Measurements from ENCODE around the gene CELF4. TPM values are rescaled to one million over a fixed set of nuclear protein-coding genes. Genes with fewer than 3 reads are reported as not detected.

The CELF4 gene
- total and polyA plus RNA-seq, 2 donors = 0.79 TPM

GRCh38 chr18:37414816-37415215 lies 150.8 kb downstream of the CELF4 start:
- WGBS = 98% methylated on average over 1 of the region's 1 CpG

GRCh38 chr18:37412829-37413228 lies 152.8 kb downstream of the CELF4 start:
- Histone ChIP-seq H3K4me1 (ENCODE audit: insufficient read depth) (no peaks in the 10 kb centered on the region), H3K36me3 (ENCODE audit: insufficient read depth) (no peaks in the 10 kb centered on the region), H3K27ac (ENCODE audit: low read depth) (no peak overlapping the region), H3K4me3 (ENCODE audit: low read depth, low read length) (no peak overlapping the region)
- WGBS = 92% methylated on average over 8 of the region's 8 CpGs
- no peak for DNase-seq (ENCODE audit: extremely low spot score)

More at GRCh38 chr18:37414816-37415215, 150.8 kb downstream of the CELF4 start:
- DNase-seq (ENCODE audit: extremely low spot score) = no peak
- H3K27ac ChIP-seq (ENCODE audit: low read depth) = no peak overlapping the region
- no peak overlapping the region for H3K4me3 ChIP-seq (ENCODE audit: low read depth, low read length)
- H3K36me3 ChIP-seq (ENCODE audit: insufficient read depth) = no peaks in the 10 kb centered on the region
- H3K4me1 ChIP-seq (ENCODE audit: insufficient read depth) = no peaks in the 10 kb centered on the region

- WGBS = 89% methylated on average over 3 of the region's 3 CpGs
- Histone ChIP-seq H3K4me1 (ENCODE audit: insufficient read depth) (no peaks in the 10 kb centered on the region), H3K36me3 (ENCODE audit: insufficient read depth) (no peaks in the 10 kb centered on the region), H3K4me3 (ENCODE audit: low read depth, low read length) (no peak overlapping the region), H3K27ac (ENCODE audit: low read depth) (no peak overlapping the region)
- DNase-seq (ENCODE audit: extremely low spot score) = no peak
These were observed 153.3 kb downstream of the CELF4 start for GRCh38 chr18:37412333-37412732.

GRCh38 chr18:37409878-37410277 lies 155.7 kb downstream of the CELF4 start:
- 72% methylated on average over 8 of the region's 8 CpGs for WGBS
- no peak for DNase-seq (ENCODE audit: extremely low spot score)
- no peaks in the 10 kb centered on the region for H3K36me3 ChIP-seq (ENCODE audit: insufficient read depth)
- H3K4me1 ChIP-seq (ENCODE audit: insufficient read depth) = no peaks in the 10 kb centered on the region
- no peak overlapping the region for H3K4me3 ChIP-seq (ENCODE audit: low read depth, low read length)
- no peak overlapping the region for H3K27ac ChIP-seq (ENCODE audit: low read depth)

GRCh38 chr18:37408676-37409265 lies 156.8 kb downstream of the CELF4 start:
- H3K27ac ChIP-seq (ENCODE audit: low read depth) = no peak overlapping the region
- 93% methylated on average over 12 of the region's 12 CpGs for WGBS
- H3K4me3 ChIP-seq (ENCODE audit: low read depth, low read length) = no peak overlapping the region
- H3K36me3 ChIP-seq (ENCODE audit: insufficient read depth) = no peaks in the 10 kb centered on the region
- DNase-seq (ENCODE audit: extremely low spot score) = no peak
- no peaks in the 10 kb centered on the region for H3K4me1 ChIP-seq (ENCODE audit: insufficient read depth)

- no peaks in the 10 kb centered on the region for H3K36me3 ChIP-seq (ENCODE audit: insufficient read depth)
- 72% methylated on average over 4 of the region's 4 CpGs for WGBS
- no peaks in the 10 kb centered on the region for H3K4me1 ChIP-seq (ENCODE audit: insufficient read depth)
- DNase-seq (ENCODE audit: extremely low spot score) = no peak
- H3K4me3 ChIP-seq (ENCODE audit: low read depth, low read length) = no peak overlapping the region
- H3K27ac ChIP-seq (ENCODE audit: low read depth) = no peak overlapping the region
These were observed 158.0 kb downstream of the CELF4 start for GRCh38 chr18:37407571-37407970.

GRCh38 chr18:37405772-37406171 lies 159.8 kb downstream of the CELF4 start:
- no peak overlapping the region for H3K4me3 ChIP-seq (ENCODE audit: low read depth, low read length)
- DNase-seq (ENCODE audit: extremely low spot score) = no peak
- no peaks in the 10 kb centered on the region for H3K36me3 ChIP-seq (ENCODE audit: insufficient read depth)
- WGBS = 73% methylated on average over 6 of the region's 6 CpGs
- no peaks in the 10 kb centered on the region for H3K4me1 ChIP-seq (ENCODE audit: insufficient read depth)
- H3K27ac ChIP-seq (ENCODE audit: low read depth) = no peak overlapping the region

- Histone ChIP-seq H3K4me3 (ENCODE audit: low read depth, low read length) (no peak overlapping the region), H3K36me3 (ENCODE audit: insufficient read depth) (no peaks in the 10 kb centered on the region), H3K4me1 (ENCODE audit: insufficient read depth) (no peaks in the 10 kb centered on the region), H3K27ac (ENCODE audit: low read depth) (no peak overlapping the region)
- WGBS = 81% methylated on average over 4 of the region's 4 CpGs
- DNase-seq (ENCODE audit: extremely low spot score) = no peak
These were observed 160.4 kb downstream of the CELF4 start for GRCh38 chr18:37405229-37405628.

GRCh38 chr18:37403788-37404187 lies 161.8 kb downstream of the CELF4 start:
- 96% methylated on average over 3 of the region's 3 CpGs for WGBS
- Histone ChIP-seq H3K4me3 (ENCODE audit: low read depth, low read length) (no peak overlapping the region), H3K4me1 (ENCODE audit: insufficient read depth) (no peaks in the 10 kb centered on the region), H3K27ac (ENCODE audit: low read depth) (no peak overlapping the region), H3K36me3 (ENCODE audit: insufficient read depth) (no peaks in the 10 kb centered on the region)
- no peak for DNase-seq (ENCODE audit: extremely low spot score)

GRCh38 chr18:37403100-37403781 lies 162.4 kb downstream of the CELF4 start:
- no peak overlapping the region for H3K27ac ChIP-seq (ENCODE audit: low read depth)
- no peaks in the 10 kb centered on the region for H3K4me1 ChIP-seq (ENCODE audit: insufficient read depth)
- DNase-seq (ENCODE audit: extremely low spot score) = no peak
- H3K4me3 ChIP-seq (ENCODE audit: low read depth, low read length) = no peak overlapping the region
- WGBS = 68% methylated on average over 20 of the region's 20 CpGs
- no peaks in the 10 kb centered on the region for H3K36me3 ChIP-seq (ENCODE audit: insufficient read depth)

- 48% methylated on average over 1 of the region's 1 CpG for WGBS
- Histone ChIP-seq H3K4me1 (ENCODE audit: insufficient read depth) (no peaks in the 10 kb centered on the region), H3K27ac (ENCODE audit: low read depth) (no peak overlapping the region), H3K4me3 (ENCODE audit: low read depth, low read length) (no peak overlapping the region), H3K36me3 (ENCODE audit: insufficient read depth) (no peaks in the 10 kb centered on the region)
- no peak for DNase-seq (ENCODE audit: extremely low spot score)
These were observed 162.9 kb downstream of the CELF4 start for GRCh38 chr18:37402735-37403099.

GRCh38 chr18:37400802-37401201 lies 164.8 kb downstream of the CELF4 start:
- no peak for DNase-seq (ENCODE audit: extremely low spot score)
- no peaks in the 10 kb centered on the region for H3K36me3 ChIP-seq (ENCODE audit: insufficient read depth)
- H3K27ac ChIP-seq (ENCODE audit: low read depth) = no peak overlapping the region
- no peaks in the 10 kb centered on the region for H3K4me1 ChIP-seq (ENCODE audit: insufficient read depth)
- WGBS = 92% methylated on average over 4 of the region's 4 CpGs
- no peak overlapping the region for H3K4me3 ChIP-seq (ENCODE audit: low read depth, low read length)

GRCh38 chr18:37398248-37398920 lies 167.2 kb downstream of the CELF4 start:
- no peak for DNase-seq (ENCODE audit: extremely low spot score)
- Histone ChIP-seq H3K36me3 (ENCODE audit: insufficient read depth) (no peaks in the 10 kb centered on the region), H3K4me3 (ENCODE audit: low read depth, low read length) (no peak overlapping the region), H3K27ac (ENCODE audit: low read depth) (no peak overlapping the region), H3K4me1 (ENCODE audit: insufficient read depth) (no peaks in the 10 kb centered on the region)
- WGBS = 89% methylated on average over 14 of the region's 14 CpGs

GRCh38 chr18:37397814-37398213 lies 167.8 kb downstream of the CELF4 start:
- 83% methylated on average over 6 of the region's 6 CpGs for WGBS
- no peak for DNase-seq (ENCODE audit: extremely low spot score)
- H3K4me3 ChIP-seq (ENCODE audit: low read depth, low read length) = no peak overlapping the region
- H3K4me1 ChIP-seq (ENCODE audit: insufficient read depth) = no peaks in the 10 kb centered on the region
- no peaks in the 10 kb centered on the region for H3K36me3 ChIP-seq (ENCODE audit: insufficient read depth)
- H3K27ac ChIP-seq (ENCODE audit: low read depth) = no peak overlapping the region

Data from urinary bladder (tissue), 4 donors.